Osteocyte (in vitro differentiated cells): ENCODE data around the gene PLG. TPM values are rescaled to one million over a fixed set of nuclear protein-coding genes. Genes with fewer than 3 reads are reported as not detected.

Source experiments
- DNase-seq: peaks from one replicate; pipeline ENCODE4 v3.0.0; 2021; ENCODE audit warnings: mixed read lengths; ENCODE audit not compliant: unreplicated experiment; ENCODE audit errors: extremely low spot score
- H3K27ac Mint-ChIP-seq: one replicate; pipeline ENCODE4 v1.8.0; 2021; ENCODE audit warnings: mild to moderate bottlenecking, mixed read lengths; ENCODE audit not compliant: unreplicated experiment
- H3K27me3 Mint-ChIP-seq: one replicate; pipeline ENCODE4 v1.8.0; 2021; ENCODE audit warnings: mixed read lengths; ENCODE audit not compliant: unreplicated experiment
- H3K36me3 Mint-ChIP-seq: one replicate; pipeline ENCODE4 v1.8.0; 2021; ENCODE audit warnings: mixed read lengths; ENCODE audit not compliant: unreplicated experiment
- H3K4me1 Mint-ChIP-seq: one replicate; pipeline ENCODE4 v1.8.0; 2021; ENCODE audit warnings: mixed read lengths; ENCODE audit not compliant: unreplicated experiment
- H3K4me3 Mint-ChIP-seq: one replicate; pipeline ENCODE4 v1.8.0; 2021; ENCODE audit warnings: mild to moderate bottlenecking, moderate library complexity, mixed read lengths; ENCODE audit not compliant: unreplicated experiment
- H3K9me3 Mint-ChIP-seq: one replicate; pipeline ENCODE4 v1.8.0; 2021; ENCODE audit warnings: mixed read lengths; ENCODE audit not compliant: unreplicated experiment
- CTCF ChIP-seq: fragments of 200-600 bp; sonication (generic); IDR thresholded peaks from 2 replicates; pipeline ENCODE4 v1.5.0; 2021; ENCODE audit warnings: antibody characterized with exemption, mild to moderate bottlenecking, moderate library complexity
- total RNA-seq: library from RNA; stranded (reverse); gene quantifications from 2 replicates; pipeline ENCODE4 v1.2.1, GENCODE V29; 2021

PLG gene
- total RNA-seq, 1 donor from 2014 or later: not detected

- H3K4me1 Mint-ChIP-seq: no peaks in the 10 kb centered on the region
- no peak for TF ChIP-seq CTCF
Observed at GRCh38 chr6:160755165-160755564, 53.1 kb downstream of the PLG start.

GRCh38 chr6:160756021-160756420 is 54.0 kb downstream of the PLG start:
- DNase-seq: no peak
- Mint-ChIP-seq H3K4me1 (no peaks in the 10 kb centered on the region), H3K9me3 (no peaks in the 10 kb centered on the region), H3K27me3 (no peaks in the 10 kb centered on the region), H3K4me3 (no peak overlapping the region), H3K36me3 (no peaks in the 10 kb centered on the region), H3K27ac (no peak overlapping the region)
- no peak for TF ChIP-seq CTCF

More at GRCh38 chr6:160755165-160755564, 53.1 kb downstream of the PLG start:
- Mint-ChIP-seq H3K4me3 (no peak overlapping the region), H3K27me3 (no peaks in the 10 kb centered on the region), H3K9me3 (no peaks in the 10 kb centered on the region), H3K36me3 (no peaks in the 10 kb centered on the region), H3K27ac (no peak overlapping the region)
- no peak for DNase-seq

GRCh38 chr6:160756871-160757270 is 54.8 kb downstream of the PLG start:
- Mint-ChIP-seq H3K4me3 (no peak overlapping the region), H3K9me3 (peaks cover 6% of the 10 kb centered on the region), H3K27ac (no peak overlapping the region), H3K27me3 (no peaks in the 10 kb centered on the region), H3K4me1 (no peaks in the 10 kb centered on the region), H3K36me3 (no peaks in the 10 kb centered on the region)
- no peak for TF ChIP-seq CTCF
- no peak for DNase-seq

- no peak overlapping the region for H3K27ac Mint-ChIP-seq
- no peaks in the 10 kb centered on the region for H3K36me3 Mint-ChIP-seq
- H3K4me3 Mint-ChIP-seq: no peak overlapping the region
- H3K27me3 Mint-ChIP-seq: peaks cover 6% of the 10 kb centered on the region
- TF ChIP-seq CTCF: no peak
- DNase-seq: no peak
- peaks cover 18% of the 10 kb centered on the region for H3K9me3 Mint-ChIP-seq
- H3K4me1 Mint-ChIP-seq: peaks cover 5% of the 10 kb centered on the region
Observed at GRCh38 chr6:160764847-160765246, 62.8 kb downstream of the PLG start.

- peaks cover 18% of the 10 kb centered on the region for H3K9me3 Mint-ChIP-seq
- no peak overlapping the region for H3K27ac Mint-ChIP-seq
- no peak overlapping the region for H3K4me3 Mint-ChIP-seq
- no peaks in the 10 kb centered on the region for H3K36me3 Mint-ChIP-seq
- DNase-seq: no peak
- peaks cover 5% of the 10 kb centered on the region for H3K4me1 Mint-ChIP-seq
- TF ChIP-seq CTCF: no peak
- peaks cover 6% of the 10 kb centered on the region for H3K27me3 Mint-ChIP-seq
Observed at GRCh38 chr6:160765412-160765811, 63.4 kb downstream of the PLG start.
